ENCODE data around the gene KLC1. TPM values are rescaled to one million over a fixed set of nuclear protein-coding genes. Genes with fewer than 3 reads are reported as not detected.

The KLC1 gene
- total and polyA plus RNA-seq, 2 donors (not counting 1 experiment from before 2014, with no cell fraction given), result 102 to 243 TPM

GRCh38 chr14:103593577-103593976 is 35.4 kb upstream of the KLC1 start:
- ChIA-PET CTCF (interaction anchor here (0.7 kb wide), 1 partner anchor 149 kb away, joined by 4 read pairs; no protein-coding TSS in a partner anchor), POLR2A (interaction anchor here (0.7 kb wide), 1 partner anchor 83 kb away, joined by 3 read pairs; no protein-coding TSS in a partner anchor)
- DNase-seq (peak; percentile 27), ATAC-seq (ENCODE audit: low read depth) (peak; percentile 57)
- Histone ChIP-seq H4K20me1 (ENCODE audit: control insufficient read depth, insufficient read depth, low read length, poor library complexity, severe bottlenecking) (no peaks in the 10 kb centered on the region), H3K79me2 (ENCODE audit: control insufficient read depth, insufficient read depth, low read length) (no peaks in the 10 kb centered on the region), H3K9ac (ENCODE audit: low read length) (peak overlapping the region; percentile 29), H3K9me3 (ENCODE audit: control extremely low read depth in 1 of 3, control insufficient read depth in 2 of 3, insufficient read depth in 1 of 3, low read length in 2 of 3) (no peaks in the 10 kb centered on the region), H3K4me2 (replicated peaks; ENCODE audit: low read depth, low read length, poor library complexity, severe bottlenecking) (peak overlapping the region; percentile 58), H3K27ac (ENCODE audit: low read length in 2 of 2) (peak overlapping the region in 1 of 2 donors; percentile 3), H3K36me3 (replicated peaks in 1 of 2; ENCODE audit: control extremely low read depth in 1 of 2, control insufficient read depth in 1 of 2, extremely low read depth in 1 of 2, insufficient read depth in 2 of 2, low read length in 1 of 2) (peaks cover 0 to 11% of the 10 kb centered on the region in 2 experiments), H3K4me3 (ENCODE audit: control extremely low read depth in 1 of 5, extremely low read depth in 1 of 5, insufficient read depth in 1 of 5, low read depth in 2 of 5, low read length in 4 of 5) (peak overlapping the region in 1 of 5 experiments; percentile 14), H3K4me1 (ENCODE audit: control insufficient read depth in 2 of 2, insufficient read depth in 2 of 2, low read length in 2 of 2) (peaks cover 6 to 12% of the 10 kb centered on the region in 2 donors), H2AFZ (ENCODE audit: insufficient read depth, low read depth, low read length, poor library complexity, severe bottlenecking) (no peak overlapping the region), H3K27me3 (replicated peaks in 1 of 4; ENCODE audit: control extremely low read depth in 1 of 4, control insufficient read depth in 3 of 4, insufficient read depth in 4 of 4, low read length in 3 of 4) (no peaks in the 10 kb centered on the region)
- Mint-ChIP-seq H3K4me1 (peaks cover 8% of the 10 kb centered on the region), H3K27ac (no peak overlapping the region), H3K9me3 (ENCODE audit: insufficient read depth) (no peaks in the 10 kb centered on the region), H3K4me3 (peak overlapping the region; percentile 67), H3K27me3 (no peaks in the 10 kb centered on the region)
- TF ChIP-seq EZH2 (IDR thresholded peaks at IDR 0.05; ENCODE audit: borderline replicate concordance, insufficient read depth, low read depth, low read length, poor library complexity, severe bottlenecking) (no peak), CTCF (IDR thresholded peaks at IDR 0.05) (no peak)
- intact Hi-C loops (cut with micrococcal nuclease), result no loop called here
- WGBS (ENCODE audit: insufficient coverage), result 47% methylated on average over 4 of the region's 6 CpGs

- intact Hi-C loops (cut with micrococcal nuclease), result no loop called here
- peaks cover 8% of the 10 kb centered on the region for H3K4me1 Mint-ChIP-seq
- ChIA-PET CTCF (interaction anchor here (1.1 kb wide), 1 partner anchor 86 kb away, joined by 5 read pairs; no protein-coding TSS in a partner anchor), POLR2A (interaction anchor here (0.7 kb wide), 1 partner anchor 750 kb away, joined by 5 read pairs; no protein-coding TSS in a partner anchor)
- Histone ChIP-seq H3K36me3 (replicated peaks in 1 of 2; ENCODE audit: control extremely low read depth in 1 of 2, control insufficient read depth in 1 of 2, extremely low read depth in 1 of 2, insufficient read depth in 2 of 2, low read length in 1 of 2) (peaks cover 0 to 4% of the 10 kb centered on the region in 2 experiments), H4K20me1 (ENCODE audit: control insufficient read depth, insufficient read depth, low read length, poor library complexity, severe bottlenecking) (no peaks in the 10 kb centered on the region), H2AFZ (ENCODE audit: insufficient read depth, low read depth, low read length, poor library complexity, severe bottlenecking) (no peak overlapping the region), H3K4me2 (replicated peaks; ENCODE audit: low read depth, low read length, poor library complexity, severe bottlenecking) (peak overlapping the region; percentile 58), H3K4me1 (ENCODE audit: control insufficient read depth in 2 of 2, insufficient read depth in 2 of 2, low read length in 2 of 2) (peaks cover 6 to 12% of the 10 kb centered on the region in 2 donors), H3K79me2 (ENCODE audit: control insufficient read depth, insufficient read depth, low read length) (no peaks in the 10 kb centered on the region), H3K4me3 (ENCODE audit: control extremely low read depth in 1 of 5, extremely low read depth in 1 of 5, insufficient read depth in 1 of 5, low read depth in 2 of 5, low read length in 4 of 5) (no peak overlapping the region), H3K27me3 (replicated peaks in 1 of 4; ENCODE audit: control extremely low read depth in 1 of 4, control insufficient read depth in 3 of 4, insufficient read depth in 4 of 4, low read length in 3 of 4) (no peaks in the 10 kb centered on the region), H3K27ac (ENCODE audit: low read length in 2 of 2) (no peak overlapping the region), H3K9me3 (ENCODE audit: control extremely low read depth in 1 of 3, control insufficient read depth in 2 of 3, insufficient read depth in 1 of 3, low read length in 2 of 3) (no peaks in the 10 kb centered on the region), H3K9ac (ENCODE audit: low read length) (peak overlapping the region; percentile 29)
- H3K27me3 Mint-ChIP-seq, result no peaks in the 10 kb centered on the region
- H3K9me3 Mint-ChIP-seq (ENCODE audit: insufficient read depth), result no peaks in the 10 kb centered on the region
- H3K27ac Mint-ChIP-seq, result no peak overlapping the region
- no peak for TF ChIP-seq EZH2 (IDR thresholded peaks at IDR 0.05; ENCODE audit: borderline replicate concordance, insufficient read depth, low read depth, low read length, poor library complexity, severe bottlenecking)
- no peak for TF ChIP-seq CTCF (IDR thresholded peaks at IDR 0.05)
- no peak overlapping the region for H3K4me3 Mint-ChIP-seq
- DNase-seq, result no peak
- 96% methylated on average over 9 of the region's 11 CpGs for WGBS (ENCODE audit: insufficient coverage)
- no peak for ATAC-seq (ENCODE audit: low read depth)
These were observed 34.7 kb upstream of the KLC1 start for GRCh38 chr14:103594265-103594664.

Data from B cell (primary cell).